Right lobe of liver (tissue), 6 donors: ENCODE measurements around the gene PAK5. TPM values are rescaled to one million over a fixed set of nuclear protein-coding genes. Genes with fewer than 3 reads are reported as not detected.

Source experiments
- ATAC-seq, 4 donors: fragments of 200-7000 bp; cut with Tn5 transposase; one replicate each; pipeline ENCODE4 v1.9.1; 2020; ENCODE audit warnings: mild to moderate bottlenecking in 4 of 4, moderate library complexity in 4 of 4
- DNase-seq, 3 donors: peaks; one replicate each; pipeline ENCODE4 v3.0.0-alpha.2; 2020
- H3K27ac ChIP-seq, 3 donors: fragments of 200-600 bp; one replicate each; pipeline ENCODE4 v1.8.0; 2022
- H3K27me3 ChIP-seq, 2 donors: fragments of 200-600 bp; one replicate each; pipeline ENCODE4 v1.8.0; 2022
- H3K36me3 ChIP-seq, 4 donors: fragments of 200-600 bp; sonication (generic) in 1 of 4; one replicate each; pipeline versions ENCODE4 v1.5.1 to v1.8.0; 2017 to 2022; ENCODE audit warnings: control low read depth in 1 of 4
- H3K4me1 ChIP-seq, 4 donors: fragments of 200-600 bp; sonication (generic) in 1 of 4; one replicate each; pipeline versions ENCODE4 v1.5.1 to v1.8.0; 2017 to 2022; ENCODE audit warnings: control low read depth in 1 of 4
- H3K4me3 ChIP-seq, 3 donors: fragments of 200-600 bp; one replicate each; pipeline ENCODE4 v1.8.0; 2022
- H3K9me3 ChIP-seq, 4 donors: fragments of 200-600 bp; sonication (generic) in 1 of 4; one replicate each; pipeline versions ENCODE4 v1.5.1 to v1.8.0; 2017 to 2022; ENCODE audit warnings: control low read depth in 1 of 4
- POLR2A ChIP-seq: fragments of 450-650 bp; IDR thresholded peaks from one replicate; pipeline ENCODE4 v1.6.1; 2017; ENCODE audit warnings: antibody characterized with exemption, mild to moderate bottlenecking
- WGBS: methylation state at CpG from one replicate; pipeline ENCODE4 v1.1.6; 2018; ENCODE audit warnings: low coverage, low lambda C conversion rate; ENCODE audit not compliant: insufficient coverage; ENCODE audit errors: missing lambda C conversion rate; 5-methylcytosine and 5-hydroxymethylcytosine counted together
- intact Hi-C, 2 donors: fragments of 100-400 bp; cut with DNase I; formaldehyde crosslinking; loops; one replicate each; pipeline versions ENCODE4 v1.11.2 to v1.14.1; 2022
- total RNA-seq, 6 experiments: library from RNA; depleted of rRNA in 2 of 6; stranded (reverse); fragments of >200 nt in 2 of 6; fragmentation: NEBNext Ultra II Directional in 3 of 6; extraction: Animal tissue kit (Norgen Biotek cat#: 25700) in 3 of 6; gene quantifications; one replicate each; pipeline versions ENCODE4 v1.1.0 to v1.2.4, GENCODE V29; 2016 to 2023
- TF ChIP-seq, protein P1 (sequence below), 4 donors: fragments of 200-600 bp in 3 of 4; fragments of 450-650 bp in 1 of 4; IDR thresholded peaks; one replicate each; pipeline versions ENCODE4 v1.5.1 to v1.8.0; 2016 to 2022; ENCODE audit warnings: antibody characterized with exemption in 4 of 4, mild to moderate bottlenecking in 2 of 4
- donor health status: DM: no; HTN: yes; CAD: no.
- donor health status: DM: no; HTN: no; CAD: no.
- donor health status: DM: no; HTN: no; CAD: no.
- donor health status: DM: no; HTN: yes; CAD: no.
- donor health status: DM: no; HTN: yes; CAD: no.

The PAK5 gene
- total RNA-seq, 6 experiments from 2014 or later, result 0.05 to 0.07 TPM; not detected in 4

- Histone ChIP-seq H3K36me3 (no peaks in the 10 kb centered on the region), H3K27ac (no peak overlapping the region), H3K9me3 (no peaks in the 10 kb centered on the region), H3K4me1 (peaks cover 0 to 2% (median 0%) of the 10 kb centered on the region in 4 donors), H3K27me3 (no peaks in the 10 kb centered on the region), H3K4me3 (no peak overlapping the region)
- TF ChIP-seq, protein P1, sequence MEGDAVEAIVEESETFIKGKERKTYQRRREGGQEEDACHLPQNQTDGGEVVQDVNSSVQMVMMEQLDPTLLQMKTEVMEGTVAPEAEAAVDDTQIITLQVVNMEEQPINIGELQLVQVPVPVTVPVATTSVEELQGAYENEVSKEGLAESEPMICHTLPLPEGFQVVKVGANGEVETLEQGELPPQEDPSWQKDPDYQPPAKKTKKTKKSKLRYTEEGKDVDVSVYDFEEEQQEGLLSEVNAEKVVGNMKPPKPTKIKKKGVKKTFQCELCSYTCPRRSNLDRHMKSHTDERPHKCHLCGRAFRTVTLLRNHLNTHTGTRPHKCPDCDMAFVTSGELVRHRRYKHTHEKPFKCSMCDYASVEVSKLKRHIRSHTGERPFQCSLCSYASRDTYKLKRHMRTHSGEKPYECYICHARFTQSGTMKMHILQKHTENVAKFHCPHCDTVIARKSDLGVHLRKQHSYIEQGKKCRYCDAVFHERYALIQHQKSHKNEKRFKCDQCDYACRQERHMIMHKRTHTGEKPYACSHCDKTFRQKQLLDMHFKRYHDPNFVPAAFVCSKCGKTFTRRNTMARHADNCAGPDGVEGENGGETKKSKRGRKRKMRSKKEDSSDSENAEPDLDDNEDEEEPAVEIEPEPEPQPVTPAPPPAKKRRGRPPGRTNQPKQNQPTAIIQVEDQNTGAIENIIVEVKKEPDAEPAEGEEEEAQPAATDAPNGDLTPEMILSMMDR (IDR thresholded peaks at IDR 0.05), result no peak
- no peak for TF ChIP-seq POLR2A
- no peak for DNase-seq
- WGBS, result 76% methylated on average over 4 of the region's 4 CpGs
- no peak for ATAC-seq
- intact Hi-C loops, result loop anchor here (5.0 to 10.0 kb wide), 2 partner anchors 199 to 202 kb away; no protein-coding TSS in a partner anchor
Measured at GRCh38 chr20:9613871-9614270, 225.0 kb downstream of the PAK5 start.

- no peak for ATAC-seq
- DNase-seq, result no peak
- Histone ChIP-seq H3K36me3 (no peaks in the 10 kb centered on the region), H3K4me3 (no peak overlapping the region), H3K27ac (no peak overlapping the region), H3K4me1 (peaks cover 0 to 2% (median 0%) of the 10 kb centered on the region in 4 donors), H3K9me3 (no peaks in the 10 kb centered on the region), H3K27me3 (no peaks in the 10 kb centered on the region)
- WGBS, result 78% methylated on average over 9 of the region's 9 CpGs
- intact Hi-C loops, result loop anchor here (5.0 to 10.0 kb wide), 2 partner anchors 197 to 200 kb away; no protein-coding TSS in a partner anchor
- TF ChIP-seq, protein P1 (IDR thresholded peaks at IDR 0.05), result no peak
- no peak for TF ChIP-seq POLR2A
Measured at GRCh38 chr20:9611921-9612320, 227.0 kb downstream of the PAK5 start.

DNA sequence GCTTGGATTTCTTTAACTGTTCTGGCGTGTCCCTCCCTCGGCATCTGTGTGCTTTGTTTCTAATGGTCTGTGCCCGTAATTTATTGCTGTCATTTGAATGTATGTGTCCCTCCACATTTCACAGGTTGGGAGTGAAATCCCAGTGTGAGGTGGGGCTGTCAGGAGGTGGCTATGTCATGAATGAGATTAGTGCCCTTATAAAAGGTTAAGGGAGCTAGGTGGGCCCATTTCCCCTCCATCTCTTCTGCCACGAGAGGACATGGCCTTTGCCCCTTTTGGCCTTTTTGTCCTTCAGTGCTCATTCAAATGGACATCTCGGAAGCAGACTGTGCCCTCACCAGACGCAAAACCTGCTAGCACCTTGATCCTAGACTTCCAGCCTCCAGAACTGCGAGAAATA is 228.2 kb downstream of the PAK5 start:
- H3K4me1 ChIP-seq, result peaks cover 0 to 2% (median 0%) of the 10 kb centered on the region in 4 donors
- no peak for DNase-seq
- 61% methylated on average over 7 of the region's 7 CpGs for WGBS
- H3K27me3 ChIP-seq, result no peaks in the 10 kb centered on the region
- no peaks in the 10 kb centered on the region for H3K9me3 ChIP-seq
- H3K36me3 ChIP-seq, result no peaks in the 10 kb centered on the region
- no peak for ATAC-seq
- no peak overlapping the region for H3K4me3 ChIP-seq
- H3K27ac ChIP-seq, result no peak overlapping the region
- TF ChIP-seq POLR2A, result no peak
- intact Hi-C loops, result loop anchor here (5.0 to 10.0 kb wide), 2 partner anchors 196 to 198 kb away; no protein-coding TSS in a partner anchor

DNA sequence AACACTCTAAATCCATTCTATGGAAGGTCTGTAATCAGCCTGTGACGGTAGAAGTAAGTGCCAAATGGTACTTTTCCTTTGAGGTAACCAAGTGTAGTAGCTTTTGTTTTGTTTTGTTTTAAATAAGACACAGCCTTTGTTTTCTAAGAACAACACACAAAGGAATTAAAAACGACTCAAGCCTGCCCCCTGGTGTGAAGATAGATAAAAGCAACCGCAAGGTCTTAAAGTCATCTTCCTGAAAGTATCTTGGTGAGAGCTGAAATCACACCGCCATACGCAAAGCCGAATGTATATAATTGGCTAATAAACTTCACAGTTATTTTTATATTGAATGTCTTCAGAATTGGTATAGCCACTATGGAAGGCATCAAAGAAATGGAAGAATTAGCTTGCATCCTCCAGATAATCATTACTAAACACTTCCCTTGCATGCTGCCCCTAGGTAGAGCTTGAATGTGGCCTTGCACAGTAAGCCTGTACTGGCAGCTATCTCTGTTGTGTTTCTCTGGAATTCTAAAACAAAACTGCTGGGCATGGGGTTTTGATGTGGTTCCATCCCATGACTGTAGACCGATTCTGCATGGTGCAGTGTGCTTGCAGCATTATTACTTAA is 228.9 kb downstream of the PAK5 start:
- TF ChIP-seq POLR2A, result no peak
- TF ChIP-seq, protein P1 (IDR thresholded peaks at IDR 0.05), result peak; percentile 67 to 72 (median 70)
- peak in 1 of 3 donors; percentile 49 for DNase-seq
- Histone ChIP-seq H3K9me3 (no peaks in the 10 kb centered on the region), H3K27ac (no peak overlapping the region), H3K4me1 (no peaks in the 10 kb centered on the region), H3K4me3 (no peak overlapping the region), H3K36me3 (no peaks in the 10 kb centered on the region), H3K27me3 (no peaks in the 10 kb centered on the region)
- 22% methylated on average over 7 of the region's 7 CpGs for WGBS
- peak; percentile 45 to 66 (median 63) for ATAC-seq
- intact Hi-C loops, result loop anchor here (5.0 to 10.0 kb wide), 2 partner anchors 195 to 198 kb away; no protein-coding TSS in a partner anchor

DNA sequence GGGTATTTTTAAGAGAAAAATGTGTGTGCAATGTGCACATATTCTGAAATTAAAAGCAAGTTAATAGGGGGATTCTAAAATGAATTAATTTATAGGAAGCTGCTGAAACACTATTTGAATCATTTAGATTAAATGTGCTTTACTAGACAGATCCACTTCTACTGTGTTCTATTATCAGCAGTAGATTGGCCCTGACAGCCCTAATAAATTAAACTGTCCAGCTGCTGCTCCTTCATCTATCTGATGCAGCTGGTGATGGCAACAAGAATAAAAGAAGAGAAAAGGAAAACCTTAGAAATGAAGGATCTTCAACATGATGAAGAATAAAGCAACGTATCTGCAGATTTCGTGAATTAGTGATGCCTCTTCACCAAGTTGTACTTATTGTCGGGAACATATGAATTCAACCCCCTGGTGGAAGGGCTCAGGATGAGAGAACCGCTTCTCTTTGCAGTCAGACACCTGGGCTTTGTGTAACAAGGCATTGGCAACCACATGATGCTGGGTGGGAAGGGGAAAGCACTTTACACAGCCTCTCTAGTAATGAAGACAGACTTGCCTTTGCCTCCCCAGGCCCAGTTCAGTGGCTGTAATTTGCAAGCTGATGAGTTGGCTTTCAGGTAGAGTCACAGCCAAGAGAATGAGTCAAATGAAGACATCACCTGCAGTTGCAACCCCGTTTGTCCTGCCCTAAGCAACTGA is 230.1 kb downstream of the PAK5 start:
- no peaks in the 10 kb centered on the region for H3K27me3 ChIP-seq
- ATAC-seq (no peak), DNase-seq (no peak)
- no peaks in the 10 kb centered on the region for H3K9me3 ChIP-seq
- no peak for TF ChIP-seq POLR2A
- TF ChIP-seq, protein P1 (IDR thresholded peaks at IDR 0.05), result no peak
- 76% methylated on average over 4 of the region's 5 CpGs for WGBS
- no peak overlapping the region for H3K27ac ChIP-seq
- H3K4me1 ChIP-seq, result no peaks in the 10 kb centered on the region
- no peaks in the 10 kb centered on the region for H3K36me3 ChIP-seq
- no peak overlapping the region for H3K4me3 ChIP-seq
- intact Hi-C loops, result no loop called here
